ENCODE data around the gene RYR1.
"Not testable (repeated sequence)": the region's sequence is repeated elsewhere in the genome, so short reads cannot be mapped to it uniquely, and the experiment has no call there.

RYR1 gene

DNA sequence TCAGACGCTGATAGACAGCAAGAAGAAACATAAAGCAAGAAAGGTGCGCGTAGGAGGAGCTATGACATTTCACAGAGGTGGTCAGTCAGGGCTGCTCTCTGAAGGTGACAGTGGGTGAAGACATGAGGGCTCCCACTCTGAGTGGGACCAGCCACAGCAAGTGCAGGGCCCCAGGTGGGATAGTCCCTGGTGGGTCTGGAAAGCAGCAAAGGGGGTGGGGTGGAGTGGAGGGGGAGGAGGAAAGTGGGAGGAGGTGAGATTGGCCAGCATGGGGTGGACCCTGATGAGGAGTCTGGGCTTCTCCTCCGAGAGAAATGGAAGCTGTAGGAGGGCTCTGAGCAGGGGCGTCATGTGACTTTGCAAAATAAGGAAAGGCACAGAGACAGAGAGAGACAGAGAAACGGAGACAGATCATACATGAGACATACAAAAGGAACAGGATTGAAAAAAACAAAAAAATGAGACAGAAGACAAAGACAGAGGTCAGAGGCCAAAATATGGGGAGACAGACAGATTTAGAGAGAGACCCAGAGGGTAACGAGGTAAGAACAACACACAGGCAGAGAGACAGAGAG is 181.6 kb downstream of the RYR1 start:
- DNase-seq, result no peak
- intact Hi-C loops (cut with DNase I), result loop anchor here (5.0 to 10.0 kb wide), 3 partner anchors 213 to 237 kb away; partner anchors contain the start of genes ECH1 and FAM98C

DNA sequence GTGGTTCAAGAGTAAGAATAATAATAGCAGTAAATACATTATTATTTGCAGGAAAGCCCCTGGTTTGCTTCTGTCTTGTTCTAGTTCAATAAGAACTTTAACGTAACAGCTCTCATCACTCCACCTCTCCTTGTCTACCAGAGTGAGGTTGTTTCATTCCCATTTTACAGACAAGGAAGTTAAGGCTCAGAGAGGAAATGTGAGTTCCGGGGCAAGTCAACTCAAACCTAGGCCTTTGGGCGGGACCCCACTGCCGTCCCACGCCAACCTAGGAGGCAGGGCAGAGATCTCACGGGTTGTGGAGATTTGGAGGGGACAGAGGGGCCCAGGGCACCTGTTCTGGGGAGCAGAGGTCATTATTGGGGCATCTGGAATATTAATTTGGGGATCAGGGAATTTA is 182.8 kb downstream of the RYR1 start:
- intact Hi-C loops (cut with DNase I), result loop anchor here (5.0 to 10.0 kb wide), 3 partner anchors 214 to 236 kb away; partner anchors contain the start of genes ECH1 and FAM98C
- DNase-seq, result no peak

DNA sequence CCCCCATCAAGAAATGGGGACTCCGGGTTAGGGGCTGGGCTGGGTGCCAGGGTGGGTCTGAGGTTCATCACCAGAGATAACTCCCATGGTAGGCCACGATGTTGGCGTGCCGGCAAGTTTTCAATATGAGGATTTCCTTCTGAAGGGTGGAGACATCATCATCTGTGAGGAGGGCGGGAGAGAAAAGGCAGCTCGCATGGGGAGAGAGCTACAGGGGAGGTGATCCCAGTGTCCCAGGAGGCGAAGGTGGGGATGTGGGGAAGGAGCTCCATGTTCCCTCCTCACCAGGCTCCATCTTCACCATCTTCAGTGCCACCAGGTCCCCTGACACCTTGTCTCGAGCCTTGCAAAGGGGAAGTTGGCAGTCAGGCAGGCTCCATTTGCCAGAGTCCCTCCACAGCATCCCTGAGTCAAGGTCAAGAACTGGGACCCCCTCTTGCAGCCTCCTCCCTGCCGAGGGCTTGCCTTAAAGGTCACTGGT is 183.8 kb downstream of the RYR1 start:
- intact Hi-C loops (cut with DNase I), result loop anchor here (5.0 to 10.0 kb wide), 3 partner anchors 215 to 235 kb away; partner anchors contain the start of genes ECH1 and FAM98C
- DNase-seq, result peak in 2 of 42 donors; percentile 26 to 45

DNA sequence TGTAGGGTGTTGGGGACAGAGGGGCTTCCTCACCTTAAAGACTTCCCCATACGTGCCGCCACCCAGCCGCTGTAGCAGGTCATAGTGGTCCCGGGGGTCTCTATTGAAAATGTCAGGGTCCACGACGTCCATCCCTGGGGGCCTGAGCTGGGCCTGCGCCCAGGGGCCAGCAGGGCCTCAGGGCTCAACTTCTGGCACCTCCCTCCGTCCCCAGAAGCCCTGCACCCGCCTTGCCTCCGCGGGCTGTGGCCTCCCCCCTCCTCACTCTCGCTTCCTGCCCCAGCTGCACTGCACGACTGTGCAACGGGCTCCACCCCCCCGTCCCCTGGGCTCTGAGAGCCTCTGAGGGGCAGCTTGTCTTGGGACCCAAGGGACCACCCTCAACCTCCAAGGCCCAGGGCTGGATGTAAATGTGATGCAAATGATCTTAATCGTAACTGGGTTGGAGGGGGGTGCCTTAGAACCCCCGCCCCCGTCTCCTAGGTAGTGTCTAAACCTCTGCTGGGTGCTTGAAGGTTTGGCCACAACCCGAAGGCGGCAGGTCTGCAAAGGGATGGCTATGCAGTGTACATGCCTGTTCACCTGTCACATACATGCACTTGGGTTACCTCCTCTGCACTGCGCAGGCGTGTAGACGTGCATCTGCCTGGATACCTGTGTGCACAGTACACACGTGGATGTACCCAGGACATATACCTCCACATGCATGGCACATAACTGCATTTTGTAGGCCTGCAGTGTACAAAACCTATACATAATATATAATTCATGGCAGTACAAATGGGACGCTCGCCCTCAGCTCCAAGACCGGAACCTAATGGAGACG is 184.5 kb downstream of the RYR1 start, which contains the start of gene MAP4K1:
Gene MAP4K1 (minus strand): TSS at position 190 of the 826 bp plus-strand sequence. CDS start 58 bp downstream, at position 132.
- DNase-seq, result peak; percentile 11 to 69 (median 44)
- intact Hi-C loops (cut with DNase I), result loop anchor here (5.0 to 10.0 kb wide), 3 partner anchors 216 to 234 kb away; partner anchors contain the start of genes ECH1 and FAM98C

DNA sequence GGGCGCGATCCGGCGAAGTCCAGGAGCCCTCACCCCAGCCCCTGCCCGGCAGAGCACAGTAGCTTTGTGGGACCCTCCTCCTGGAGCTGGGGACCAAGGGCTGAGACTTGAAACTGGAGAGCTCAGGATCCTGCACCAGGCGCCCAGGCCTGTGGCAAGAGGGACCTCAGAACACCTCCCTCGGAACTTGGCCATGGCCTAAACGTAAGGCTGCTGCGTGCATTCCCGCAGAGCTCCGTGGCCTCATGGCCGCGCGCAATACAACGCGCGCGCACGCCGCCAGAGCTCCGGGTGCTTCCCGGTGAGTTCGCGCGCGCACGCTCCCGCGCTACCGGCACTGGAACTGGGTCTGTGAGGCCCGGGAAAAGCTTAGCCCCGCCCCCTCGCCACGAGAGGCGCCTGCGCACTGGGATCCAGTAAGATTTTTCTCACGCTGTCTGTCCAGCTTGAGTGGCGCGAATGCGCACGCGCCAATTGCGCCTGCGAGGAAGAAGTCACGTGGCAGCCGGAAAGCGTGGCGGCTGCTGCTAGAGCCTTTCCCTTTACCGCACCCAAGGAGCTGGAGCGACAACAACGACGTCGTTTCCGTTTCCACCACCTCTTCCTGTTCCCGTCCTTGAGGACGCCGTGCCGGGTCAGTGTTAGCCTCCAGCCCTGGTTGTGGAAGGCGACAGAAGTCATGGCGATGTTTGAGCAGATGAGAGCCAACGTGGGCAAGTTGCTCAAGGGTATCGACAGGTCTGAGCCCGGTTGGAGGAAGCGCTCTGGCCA is 185.3 kb downstream of the RYR1 start, which contains the start of gene EIF3K:
Gene EIF3K (plus strand): TSS at position 599 of the 771 bp plus-strand sequence. CDS start 81 bp downstream, at position 680.
- peak; percentile 96 to 99 (median 98) for DNase-seq
- intact Hi-C loops (cut with DNase I), result loop anchor here (5.0 to 10.0 kb wide), 3 partner anchors 216 to 234 kb away; partner anchors contain the start of genes ECH1 and FAM98C

DNA sequence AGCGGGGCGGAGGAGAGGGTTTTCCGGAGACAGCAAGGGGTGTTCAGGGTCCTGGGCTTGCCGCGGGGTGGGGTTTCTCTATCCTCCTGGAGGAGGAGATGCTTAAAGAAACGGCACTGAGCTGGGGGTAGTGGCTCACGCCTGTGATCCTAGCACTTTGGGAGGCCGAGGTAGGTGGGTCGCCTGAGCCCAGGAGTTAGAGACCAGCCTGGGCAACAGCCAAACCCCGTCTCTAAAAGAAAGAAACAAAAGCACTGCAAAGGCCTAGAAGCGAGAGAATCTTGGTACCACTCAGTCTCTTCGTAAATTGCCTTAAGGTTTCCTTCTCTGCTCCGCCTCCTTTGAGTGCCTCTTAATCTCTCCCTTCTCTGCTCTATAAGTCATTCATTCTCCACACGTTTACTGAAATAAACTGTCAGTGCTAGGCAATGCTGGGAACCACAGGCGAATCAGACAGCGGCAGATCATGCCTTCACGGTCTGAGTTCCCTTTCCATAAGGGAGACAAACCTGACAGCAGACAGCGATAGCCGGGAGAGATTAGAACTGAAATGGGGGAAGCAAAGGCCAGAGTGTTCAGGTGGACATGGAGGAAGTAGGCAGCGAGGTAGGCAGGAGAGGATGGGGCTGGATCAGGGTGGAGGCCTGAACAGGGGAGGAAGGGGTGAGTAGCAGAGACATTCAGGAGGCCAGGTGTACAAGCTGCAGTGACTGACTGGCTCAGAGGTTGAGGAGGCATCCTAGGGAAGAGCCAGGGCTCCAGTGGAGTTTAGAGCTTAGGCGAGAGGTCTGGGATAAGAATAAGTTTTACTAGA is 186.1 kb downstream of the RYR1 start:
- DNase-seq, result no peak
- intact Hi-C loops (cut with DNase I), result loop anchor here (5.0 to 10.0 kb wide), 3 partner anchors 215 to 233 kb away; partner anchors contain the start of genes ECH1 and FAM98C

DNA sequence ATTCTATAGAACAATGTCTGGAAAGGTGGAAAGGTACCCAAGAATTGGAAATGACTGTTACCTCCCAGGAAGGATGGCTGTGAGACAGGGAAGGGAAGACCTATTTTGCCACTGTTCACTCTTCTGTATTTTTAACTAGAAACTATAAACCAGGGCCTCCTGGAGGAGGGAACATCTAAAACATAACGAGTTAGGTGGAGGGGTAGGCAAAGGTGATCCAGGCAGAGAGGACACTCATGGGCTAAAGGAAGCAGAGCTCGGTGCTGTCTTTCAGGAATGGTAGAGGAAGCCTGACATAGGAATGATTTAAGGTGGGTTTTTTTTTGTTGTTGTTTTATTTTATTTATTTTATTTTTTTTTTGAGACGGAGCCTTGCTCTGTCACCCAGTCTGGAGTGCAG is 191.3 kb downstream of the RYR1 start:
- intact Hi-C loops (cut with DNase I), result no loop called here

DNA sequence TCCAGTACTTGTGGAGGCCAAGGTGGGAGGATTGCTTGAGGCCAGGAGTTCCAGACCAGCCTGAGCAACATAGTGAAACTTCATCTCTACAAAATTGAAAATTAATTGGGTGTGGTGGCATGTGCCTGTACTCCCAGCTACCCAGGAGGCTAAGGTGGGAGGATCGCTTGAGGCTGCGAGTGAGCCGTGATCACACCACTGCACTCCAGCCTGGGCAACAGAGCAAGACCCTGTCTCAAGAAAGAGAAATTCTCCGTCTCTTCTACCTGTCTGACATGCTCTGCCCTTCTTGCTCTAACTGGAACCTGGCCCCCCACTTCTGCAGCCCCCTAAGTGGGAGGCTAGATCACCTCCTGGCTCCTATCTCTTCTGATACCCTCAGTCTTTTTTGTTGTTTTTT is 192.9 kb downstream of the RYR1 start:
- DNase-seq, result no peak
- intact Hi-C loops (cut with DNase I), result no loop called here

More for the DNA sequence above, 191.3 kb downstream of the RYR1 start:
- no peak for DNase-seq

DNA sequence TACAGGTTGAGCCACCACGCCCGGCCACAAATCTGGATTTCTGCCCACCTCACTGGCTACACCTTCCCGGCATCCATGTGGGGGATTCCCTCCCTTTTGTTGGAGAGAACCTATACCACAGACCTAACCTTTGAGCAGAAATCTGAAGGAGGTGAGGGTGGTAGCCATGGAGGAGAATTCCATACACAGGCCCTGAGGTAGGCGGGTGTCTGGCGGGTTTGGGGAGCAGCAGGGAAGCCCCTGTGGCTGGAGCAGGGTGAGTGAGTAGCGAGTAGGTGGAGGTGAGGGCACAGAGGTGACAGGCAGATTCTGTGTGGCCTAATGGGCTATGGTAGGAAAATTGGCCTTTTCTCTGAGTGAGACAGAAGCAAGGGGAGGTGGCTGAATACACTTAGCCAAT is 196.1 kb downstream of the RYR1 start:
- intact Hi-C loops (cut with DNase I), result no loop called here
- no peak for DNase-seq

DNA sequence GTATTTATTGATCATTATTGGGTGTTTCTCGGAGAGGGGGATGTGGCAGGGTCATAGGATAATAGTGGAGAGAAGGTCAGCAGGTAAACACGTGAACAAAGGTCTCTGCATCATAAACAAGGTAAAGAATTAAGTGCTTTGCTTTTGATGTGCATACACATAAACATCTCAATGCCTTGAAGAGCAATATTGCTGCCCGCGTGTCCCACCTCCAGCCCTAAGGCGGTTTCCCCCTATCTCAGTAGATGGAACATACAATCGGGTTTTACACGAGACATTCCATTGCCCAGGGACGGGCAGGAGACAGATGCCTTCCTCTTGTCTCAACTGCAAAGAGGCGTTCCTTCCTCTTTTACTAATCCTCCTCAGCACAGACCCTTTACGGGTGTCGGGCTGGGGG is 197.8 kb downstream of the RYR1 start:
- DNase-seq; intact Hi-C loops (cut with DNase I): not testable (repeated sequence)

DNA sequence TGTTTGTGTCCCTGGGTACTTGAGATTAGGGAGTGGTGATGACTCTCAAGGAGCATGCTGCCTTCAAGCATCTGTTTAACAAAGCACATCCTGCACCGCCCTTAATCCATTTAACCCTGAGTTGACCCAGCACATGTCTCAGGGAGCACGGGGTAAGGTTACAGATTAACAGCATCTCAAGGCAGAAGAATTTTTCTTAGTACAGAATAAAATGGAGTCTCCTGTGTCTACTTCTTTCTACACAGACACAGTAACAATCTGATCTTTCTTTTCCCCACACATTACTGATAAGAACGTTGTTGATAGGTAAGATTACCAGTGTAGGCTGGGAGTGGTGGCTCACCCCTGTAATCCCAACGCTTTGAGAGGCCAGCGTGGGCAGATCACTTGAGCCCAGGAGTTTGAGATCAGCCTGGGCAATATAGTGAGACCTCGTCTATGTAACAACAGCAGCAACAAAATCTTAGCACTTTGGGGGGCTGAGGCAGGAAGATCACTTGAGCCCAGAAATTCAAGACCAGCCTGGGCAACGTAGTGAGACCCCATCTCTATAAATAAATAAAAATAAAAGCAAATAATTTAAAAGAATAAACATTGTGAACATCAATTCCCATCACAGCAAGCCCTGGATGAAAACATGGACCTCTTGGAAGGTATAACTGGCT is 198.5 kb downstream of the RYR1 start:
- intact Hi-C loops (cut with DNase I); DNase-seq: not testable (repeated sequence)

DNA sequence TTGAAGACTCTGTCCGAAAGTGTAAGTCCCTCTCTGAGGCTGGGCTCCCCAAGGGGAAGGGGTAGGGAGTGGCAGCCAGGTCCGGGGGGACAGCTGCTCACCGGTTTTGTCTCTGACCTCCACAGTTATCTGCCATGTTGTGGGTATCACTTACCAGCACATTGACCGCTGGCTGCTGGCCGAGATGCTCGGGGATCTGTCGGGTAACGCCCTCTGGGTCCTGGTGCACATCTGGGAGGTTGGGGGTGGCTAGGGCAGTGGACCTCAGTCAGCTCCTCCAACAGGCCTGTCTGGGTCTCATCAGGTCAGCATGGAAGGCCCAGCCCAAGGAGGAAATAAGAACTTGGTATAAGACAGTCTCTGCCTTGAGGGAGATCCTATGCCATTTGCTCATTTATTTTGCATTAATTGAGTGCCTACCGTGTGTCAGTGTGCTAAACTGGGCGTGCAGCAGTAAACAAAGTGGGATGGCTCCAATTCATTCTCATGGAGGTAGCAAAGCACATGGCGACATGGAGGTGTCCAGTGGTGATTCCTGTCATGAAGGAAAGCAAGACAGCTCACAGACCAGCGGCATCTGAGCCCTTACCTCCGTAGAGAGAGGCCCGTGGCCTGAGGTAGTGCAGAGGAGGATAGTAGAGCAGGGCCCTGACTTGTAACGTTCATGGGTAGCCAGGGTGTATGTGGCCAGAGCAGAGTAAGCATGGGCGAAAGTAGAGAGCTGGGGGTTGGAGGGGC is 199.2 kb downstream of the RYR1 start:
- intact Hi-C loops (cut with DNase I), result no loop called here

DNA sequence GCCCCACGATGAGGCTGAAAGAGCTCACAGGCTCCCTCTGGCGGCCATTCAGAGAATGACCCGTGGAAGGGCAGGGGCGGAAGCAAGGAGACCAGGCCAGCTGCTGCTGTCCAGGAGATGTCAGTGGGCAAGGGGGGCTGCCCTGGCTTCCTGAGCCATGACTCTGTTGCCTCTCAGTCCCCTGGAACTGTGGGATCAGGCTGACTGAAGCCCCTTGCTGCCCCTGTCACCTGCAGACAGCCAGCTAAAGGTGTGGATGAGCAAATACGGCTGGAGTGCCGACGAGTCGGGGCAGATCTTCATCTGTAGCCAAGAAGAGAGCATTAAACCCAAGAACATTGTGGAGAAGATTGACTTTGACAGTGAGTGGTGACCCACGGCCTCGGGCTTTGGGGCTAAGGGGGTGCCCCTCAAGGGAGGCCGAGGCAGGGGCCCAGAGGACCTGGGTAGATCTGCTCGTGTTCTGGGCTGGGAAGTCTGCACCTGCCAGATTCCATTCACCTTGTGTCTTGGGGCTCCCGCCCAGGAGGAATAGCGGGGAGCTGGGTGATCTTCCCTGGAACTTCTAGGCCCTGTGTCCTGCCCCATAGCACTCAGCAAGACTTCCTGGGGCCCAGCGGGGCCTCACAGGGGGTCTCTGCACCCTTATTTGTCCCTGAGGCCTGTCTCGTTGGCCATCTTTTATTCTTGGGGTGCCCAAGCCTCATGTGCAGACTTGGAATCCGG is 201.4 kb downstream of the RYR1 start:
- intact Hi-C loops (cut with DNase I), result no loop called here
- peak in 41 of 42 donors; percentile 31 to 90 (median 76) for DNase-seq

More for the DNA sequence above, 199.2 kb downstream of the RYR1 start:
- no peak for DNase-seq

DNA sequence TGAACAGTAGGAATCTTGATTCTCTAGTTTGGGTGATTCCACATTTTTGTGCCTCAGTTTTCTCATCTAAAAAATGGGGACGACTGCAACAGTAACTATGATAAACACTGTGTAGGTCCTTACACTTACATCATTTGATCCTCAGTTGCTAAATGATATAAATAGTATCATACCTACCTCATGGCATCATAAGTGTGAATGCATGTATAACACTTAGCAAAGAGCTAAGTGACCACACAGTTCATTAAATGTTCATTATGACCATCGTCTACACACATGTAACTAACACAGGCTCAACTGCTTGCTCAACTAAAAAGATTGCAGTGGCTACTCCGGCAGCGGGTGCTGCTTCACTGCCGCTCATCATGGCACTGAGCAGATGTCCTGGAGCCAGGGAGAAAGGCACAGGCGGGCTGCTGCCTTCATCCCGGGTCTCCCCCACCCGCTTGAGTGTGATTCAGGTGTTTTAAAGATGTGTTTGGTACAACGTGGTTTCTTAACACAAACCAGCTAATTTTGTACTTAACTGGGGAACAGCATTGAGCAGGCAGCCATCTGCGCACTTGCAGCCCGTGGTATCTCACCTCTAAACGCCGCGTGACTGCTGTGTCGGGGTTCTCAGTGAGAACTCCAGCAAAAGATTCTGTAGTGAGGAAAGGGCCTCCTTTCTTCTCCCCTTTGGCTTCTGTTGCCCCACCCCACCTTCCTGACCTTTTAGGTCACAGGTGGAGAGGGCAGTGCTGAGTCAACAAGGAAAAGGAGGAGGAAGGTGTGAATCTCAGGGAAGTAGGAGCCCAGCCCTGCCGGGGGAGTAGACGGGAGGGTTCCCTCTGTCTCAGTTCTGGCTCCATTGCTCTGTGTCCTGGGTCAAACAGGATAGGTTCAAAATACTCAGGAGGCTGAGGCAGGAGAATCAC is 202.2 kb downstream of the RYR1 start:
- intact Hi-C loops (cut with DNase I), result no loop called here
- DNase-seq, result no peak
